ENCODE results near the gene KIFBP.
"Not testable (repeated sequence)": the region's sequence is repeated elsewhere in the genome, so short reads cannot be mapped to it uniquely, and the experiment has no call there.

Gene KIFBP, protein sequence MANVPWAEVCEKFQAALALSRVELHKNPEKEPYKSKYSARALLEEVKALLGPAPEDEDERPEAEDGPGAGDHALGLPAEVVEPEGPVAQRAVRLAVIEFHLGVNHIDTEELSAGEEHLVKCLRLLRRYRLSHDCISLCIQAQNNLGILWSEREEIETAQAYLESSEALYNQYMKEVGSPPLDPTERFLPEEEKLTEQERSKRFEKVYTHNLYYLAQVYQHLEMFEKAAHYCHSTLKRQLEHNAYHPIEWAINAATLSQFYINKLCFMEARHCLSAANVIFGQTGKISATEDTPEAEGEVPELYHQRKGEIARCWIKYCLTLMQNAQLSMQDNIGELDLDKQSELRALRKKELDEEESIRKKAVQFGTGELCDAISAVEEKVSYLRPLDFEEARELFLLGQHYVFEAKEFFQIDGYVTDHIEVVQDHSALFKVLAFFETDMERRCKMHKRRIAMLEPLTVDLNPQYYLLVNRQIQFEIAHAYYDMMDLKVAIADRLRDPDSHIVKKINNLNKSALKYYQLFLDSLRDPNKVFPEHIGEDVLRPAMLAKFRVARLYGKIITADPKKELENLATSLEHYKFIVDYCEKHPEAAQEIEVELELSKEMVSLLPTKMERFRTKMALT
- 11.8 to 15.2 reads per million in 2 donors for total RNA-seq

DNA sequence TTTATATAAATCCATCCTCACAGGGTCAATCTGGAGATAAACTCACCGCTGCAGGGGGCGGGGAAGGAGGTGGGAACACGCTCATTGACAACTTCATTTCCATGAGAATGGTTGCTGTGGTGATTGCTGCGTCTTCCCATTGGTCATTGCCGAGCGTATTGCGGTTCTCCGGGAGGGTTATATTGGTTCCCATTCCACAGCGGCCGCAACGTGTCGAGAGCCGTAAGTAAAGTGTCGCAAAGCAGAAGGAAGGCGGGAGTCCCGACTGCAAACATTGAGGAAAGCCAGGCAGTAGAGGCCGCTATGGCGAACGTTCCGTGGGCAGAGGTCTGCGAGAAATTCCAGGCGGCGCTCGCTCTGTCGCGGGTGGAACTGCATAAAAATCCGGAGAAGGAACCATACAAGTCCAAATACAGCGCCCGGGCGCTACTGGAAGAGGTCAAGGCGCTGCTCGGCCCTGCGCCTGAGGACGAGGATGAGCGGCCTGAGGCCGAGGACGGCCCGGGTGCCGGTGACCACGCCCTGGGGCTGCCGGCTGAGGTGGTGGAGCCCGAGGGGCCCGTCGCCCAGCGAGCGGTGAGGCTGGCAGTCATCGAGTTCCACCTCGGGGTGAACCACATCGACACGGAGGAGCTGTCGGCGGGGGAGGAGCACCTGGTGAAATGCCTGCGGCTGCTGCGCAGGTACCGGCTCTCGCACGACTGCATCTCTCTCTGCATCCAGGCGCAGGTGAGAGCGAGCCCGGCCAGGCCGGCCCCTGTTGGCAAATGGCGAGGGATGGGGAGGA is at the start of gene KIFBP:
KIFBP (plus strand) TSS at position 274 of the 787 bp plus-strand sequence; CDS start at position 304, 30 bp downstream.
- peak; percentile 47 to 94 (median 77) for DNase-seq

DNA sequence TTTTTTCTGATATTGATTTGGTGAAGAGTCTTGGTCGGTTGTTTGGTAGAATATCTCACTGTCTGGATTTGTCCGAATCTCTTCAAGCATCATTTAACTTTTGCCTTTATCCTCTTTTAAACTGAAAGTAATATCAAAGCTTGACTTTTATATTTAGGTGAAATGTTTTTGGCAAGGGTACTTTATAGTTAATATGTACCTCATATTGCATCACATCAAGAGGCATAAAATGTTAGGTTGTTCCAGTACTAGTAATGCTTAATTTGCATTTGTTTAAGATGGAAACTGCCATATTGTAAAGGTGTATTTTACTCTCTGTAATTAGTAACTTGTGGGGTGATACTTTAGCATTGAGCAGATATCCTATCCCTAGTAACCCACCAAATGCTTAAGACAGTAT is 49.7 kb upstream of the KIFBP start:
- no peak for DNase-seq

DNA sequence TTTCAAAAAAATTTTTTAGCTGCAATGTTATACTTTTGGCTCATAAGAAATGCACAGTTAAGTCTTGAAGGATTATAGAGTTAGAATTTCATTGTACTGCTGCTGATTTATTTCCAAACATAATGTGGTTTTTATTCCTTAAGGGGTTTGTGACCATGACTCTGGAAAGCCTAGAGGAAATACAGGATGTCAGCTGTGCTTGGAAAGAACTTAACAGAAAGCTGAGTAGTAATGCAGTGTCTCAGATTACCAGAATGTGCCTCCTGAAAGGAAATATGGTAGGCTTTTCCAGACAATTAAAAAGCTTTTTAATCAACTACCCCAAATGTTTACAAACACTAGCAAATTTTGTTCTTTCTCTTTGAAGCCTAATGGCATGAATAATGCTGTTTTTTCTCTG is 47.7 kb upstream of the KIFBP start:
- not testable (repeated sequence) for DNase-seq

DNA sequence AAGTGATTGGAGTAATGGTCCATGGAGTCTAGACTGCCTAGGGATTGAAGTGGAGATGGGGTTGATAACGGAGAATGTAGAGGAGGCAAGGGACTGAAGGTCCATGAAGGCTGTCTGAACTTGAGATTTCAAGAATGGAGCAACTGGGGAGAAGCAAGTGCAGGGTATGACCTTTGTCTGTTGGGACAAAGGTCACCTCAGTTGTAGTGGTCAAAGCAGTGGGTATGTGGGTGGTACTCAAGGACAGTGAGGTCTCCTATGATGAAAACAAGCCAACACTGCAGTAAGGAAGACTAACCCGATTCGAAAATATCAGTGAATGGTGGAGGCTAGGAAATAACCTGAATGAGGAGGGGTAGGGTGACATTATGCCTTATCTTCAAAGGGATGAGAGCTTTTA is 38.0 kb upstream of the KIFBP start:
- DNase-seq, result no peak

DNA sequence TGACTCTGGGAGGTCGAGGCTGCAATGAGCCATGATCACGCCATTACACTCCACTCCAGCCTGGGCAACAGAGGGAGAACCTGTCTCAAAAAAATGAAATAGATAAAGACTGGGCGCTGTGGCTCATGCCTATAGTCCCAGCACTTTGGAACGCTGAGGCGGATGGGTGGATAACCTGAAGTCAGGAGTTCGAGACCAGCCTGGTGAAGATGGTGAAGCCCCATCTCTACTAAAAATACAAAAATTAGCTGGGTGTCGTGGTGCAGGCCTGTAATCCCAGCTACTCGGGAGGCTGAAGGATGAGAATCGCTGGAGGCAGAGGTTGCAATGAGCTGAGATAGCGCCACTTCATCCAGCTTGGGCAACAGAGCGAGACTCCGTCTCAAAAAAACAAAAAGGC is 33.7 kb upstream of the KIFBP start:
- DNase-seq, result no peak

DNA sequence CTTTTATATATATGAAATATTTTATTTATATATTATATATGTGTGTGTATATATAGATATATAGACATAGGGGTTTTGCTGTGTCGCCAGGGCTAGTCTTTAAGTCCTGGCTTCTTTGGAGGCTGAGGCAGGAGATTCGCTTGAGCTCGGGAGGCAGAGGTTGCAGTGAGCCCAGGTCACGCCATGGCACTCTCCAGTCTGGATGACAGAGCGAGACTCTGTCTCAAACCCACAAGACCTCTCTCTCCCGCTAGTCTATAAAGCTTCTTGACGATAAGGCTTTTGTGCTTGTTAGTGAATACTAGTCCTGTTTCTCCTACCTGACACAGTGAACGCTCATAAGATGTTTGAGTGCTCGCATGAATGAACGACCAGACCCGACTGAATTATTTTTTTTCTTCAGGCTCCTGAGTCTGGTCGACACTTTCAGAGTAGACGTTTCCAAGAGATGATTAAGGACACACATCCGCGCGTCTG is 33.2 kb upstream of the KIFBP start:
- no peak for DNase-seq

DNA sequence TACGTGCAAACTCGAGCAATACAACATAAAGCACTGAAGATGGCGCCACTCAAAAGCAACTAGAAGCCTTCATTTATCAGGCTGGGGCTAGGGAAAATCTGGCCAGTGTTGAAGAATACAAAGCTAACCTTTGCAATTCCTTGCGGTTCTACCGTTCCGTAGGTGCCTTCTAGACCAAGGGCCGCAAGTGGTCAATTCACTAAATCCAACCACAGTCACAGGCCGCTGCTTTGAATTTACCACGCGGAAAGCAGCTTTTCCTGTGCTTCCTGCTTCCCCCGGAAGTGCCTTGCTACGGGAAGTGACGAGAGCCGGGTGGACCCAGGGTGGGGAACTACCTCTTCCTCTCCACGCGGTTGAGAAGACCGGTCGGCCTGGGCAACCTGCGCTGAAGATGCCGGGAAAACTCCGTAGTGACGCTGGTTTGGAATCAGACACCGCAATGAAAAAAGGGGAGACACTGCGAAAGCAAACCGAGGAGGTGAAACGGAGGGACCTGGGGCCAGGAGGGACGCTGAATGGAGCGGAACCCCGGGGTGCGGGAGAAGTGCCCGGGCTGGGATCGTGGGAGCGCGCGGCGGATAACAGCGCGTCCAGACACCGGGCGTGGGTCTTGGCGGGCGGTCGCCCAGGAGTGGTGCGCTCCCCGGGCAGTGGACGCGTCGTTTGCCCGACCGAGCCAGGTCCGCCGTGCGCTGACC is 32.6 kb upstream of the KIFBP start, which contains the start of gene DDX21:
DDX21 (plus strand) TSS at position 339 of the 701 bp plus-strand sequence; CDS start at position 395, 56 bp downstream.
- DNase-seq, result peak; percentile 65 to 96 (median 84)

DNA sequence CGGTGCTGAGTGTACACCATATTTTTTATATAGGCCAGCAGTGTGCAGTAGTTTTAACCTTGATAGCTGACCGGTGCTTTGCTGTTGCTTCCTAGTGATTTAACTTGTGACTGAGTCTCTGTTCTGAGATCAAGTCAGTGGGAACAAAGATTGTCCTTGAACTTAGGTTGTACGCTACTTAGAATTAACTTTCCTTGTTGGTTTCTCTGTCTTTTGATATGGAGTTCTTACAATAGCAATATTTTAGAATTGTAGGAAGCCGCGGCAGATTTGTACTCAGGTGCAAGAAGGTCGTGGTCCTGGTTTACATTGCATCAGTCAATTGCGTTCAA is 31.4 kb upstream of the KIFBP start:
- no peak for DNase-seq

DNA sequence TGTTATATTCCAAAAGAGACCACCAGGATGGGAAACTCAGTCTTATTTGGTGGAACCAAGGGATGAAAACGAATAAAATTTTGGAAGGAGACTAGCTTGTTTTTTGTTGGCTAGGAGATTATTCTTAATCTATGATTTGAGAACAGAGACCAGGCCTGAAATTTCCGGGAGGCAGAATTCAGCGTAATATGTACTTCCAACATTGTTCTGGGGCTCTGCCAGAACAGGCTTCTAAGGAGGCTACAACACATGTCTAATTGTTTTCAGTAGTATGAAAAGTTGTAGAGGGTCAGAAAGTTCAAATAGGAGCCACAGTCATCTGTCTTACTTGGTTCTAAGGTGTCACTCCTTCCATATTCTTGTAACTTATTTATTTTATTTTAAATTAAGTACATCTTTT is 30.9 kb upstream of the KIFBP start:
- DNase-seq, result no peak

DNA sequence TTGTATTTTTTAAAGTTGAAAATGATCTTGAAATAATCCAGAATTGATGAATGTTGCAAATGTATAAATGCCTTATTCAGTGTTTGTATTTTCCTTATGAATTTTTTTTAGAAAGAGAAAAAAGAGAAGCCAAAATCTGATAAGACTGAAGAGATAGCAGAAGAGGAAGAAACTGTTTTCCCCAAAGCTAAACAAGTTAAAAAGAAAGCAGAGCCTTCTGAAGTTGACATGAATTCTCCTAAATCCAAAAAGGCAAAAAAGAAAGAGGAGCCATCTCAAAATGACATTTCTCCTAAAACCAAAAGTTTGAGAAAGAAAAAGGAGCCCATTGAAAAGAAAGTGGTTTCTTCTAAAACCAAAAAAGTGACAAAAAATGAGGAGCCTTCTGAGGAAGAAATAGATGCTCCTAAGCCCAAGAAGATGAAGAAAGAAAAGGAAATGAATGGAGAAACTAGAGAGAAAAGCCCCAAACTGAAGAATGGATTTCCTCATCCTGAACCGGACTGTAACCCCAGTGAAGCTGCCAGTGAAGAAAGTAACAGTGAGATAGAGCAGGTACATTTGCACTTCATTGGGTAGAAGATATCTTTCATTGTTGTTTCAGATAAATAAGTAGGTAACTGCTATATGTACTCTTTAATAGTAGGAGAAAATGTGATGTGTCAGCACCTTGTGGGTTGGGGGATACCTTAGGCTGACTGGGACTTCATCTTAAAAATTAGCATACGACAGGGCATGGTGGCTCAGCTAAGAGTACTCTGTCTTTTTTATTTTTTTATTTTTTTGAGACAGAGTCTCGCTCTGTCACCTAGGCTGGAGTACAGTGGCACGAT is 28.7 kb upstream of the KIFBP start:
- no peak for DNase-seq

DNA sequence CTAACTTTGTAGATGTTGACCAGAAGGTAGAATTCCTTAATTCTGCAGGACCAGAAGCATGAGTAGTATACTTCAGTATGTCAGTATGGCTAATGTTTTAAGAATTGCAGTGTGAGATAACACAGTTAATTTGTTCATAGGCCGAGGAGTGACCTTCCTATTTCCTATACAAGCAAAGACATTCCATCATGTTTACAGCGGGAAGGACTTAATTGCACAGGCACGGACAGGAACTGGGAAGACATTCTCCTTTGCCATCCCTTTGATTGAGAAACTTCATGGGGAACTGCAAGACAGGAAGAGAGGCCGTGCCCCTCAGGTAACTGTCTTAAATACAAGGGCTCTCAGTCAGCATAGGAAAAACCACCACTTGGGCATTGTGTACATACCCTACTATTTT is 25.5 kb upstream of the KIFBP start:
- no peak for DNase-seq

DNA sequence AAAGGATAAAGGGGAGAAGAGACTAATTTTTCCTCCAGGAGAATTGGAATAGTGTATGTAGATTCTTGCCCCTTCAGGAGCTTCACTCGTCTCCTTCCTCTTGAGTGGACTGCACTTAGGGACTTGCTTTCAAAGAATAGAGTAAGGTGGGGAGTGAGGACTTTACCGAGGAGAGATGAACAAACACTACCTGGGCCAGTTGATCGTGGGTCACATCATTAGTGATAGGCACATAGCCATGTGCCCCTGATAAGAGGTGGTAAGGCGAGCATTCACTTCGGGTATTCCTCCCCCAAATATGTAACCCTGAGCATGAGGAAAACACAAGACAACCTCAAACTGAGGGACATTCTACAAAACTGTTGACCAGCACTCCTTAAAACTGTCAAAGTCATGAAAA is 14.6 kb upstream of the KIFBP start:
- DNase-seq, result no peak

DNA sequence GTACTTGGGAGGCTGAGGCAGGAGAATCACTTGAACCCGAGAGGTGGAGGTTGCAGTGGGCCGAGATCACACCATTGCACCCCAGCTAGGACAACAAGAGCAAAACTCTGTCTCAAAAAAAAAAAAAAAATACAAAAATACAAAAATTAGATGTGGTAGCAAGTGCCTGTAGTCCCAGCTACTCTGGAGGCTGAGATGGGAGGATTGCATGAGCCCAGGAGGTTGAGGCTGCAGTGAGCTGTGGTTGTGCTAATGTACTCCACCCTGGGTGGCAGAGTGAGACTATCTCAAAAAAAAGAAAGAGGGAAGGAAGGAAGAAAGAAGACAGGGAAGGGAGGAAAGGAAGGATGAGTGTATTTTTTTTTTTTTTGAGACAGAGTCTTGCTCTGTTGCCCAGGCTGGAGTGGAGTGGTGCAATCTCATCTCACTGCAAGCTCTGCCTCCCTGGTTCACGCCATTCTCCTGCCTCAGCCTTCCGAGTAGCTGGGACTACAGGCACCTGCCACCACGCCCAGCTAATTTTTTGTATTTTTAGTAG is 12.6 kb upstream of the KIFBP start:
- DNase-seq, result not testable (repeated sequence)

DNA sequence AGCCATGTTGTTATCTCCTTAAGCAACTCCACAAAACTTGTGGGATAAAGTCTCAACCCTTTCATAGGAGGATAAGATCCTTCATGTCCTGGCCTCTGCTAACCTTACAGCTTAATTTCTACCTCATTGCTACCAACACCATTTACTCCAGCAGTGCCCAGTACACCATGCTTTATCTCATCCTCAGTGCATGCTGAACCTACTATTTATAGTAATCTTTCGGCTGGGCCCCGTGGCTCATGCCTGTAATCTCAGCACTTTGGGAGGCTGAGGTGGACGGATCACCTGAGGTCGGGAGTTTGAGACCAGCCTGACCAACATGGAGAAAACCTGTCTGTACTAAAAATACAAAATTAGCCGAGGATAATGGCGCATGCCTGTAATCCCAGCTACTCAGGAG is 8.9 kb upstream of the KIFBP start:
- DNase-seq, result not testable (repeated sequence)

DNA sequence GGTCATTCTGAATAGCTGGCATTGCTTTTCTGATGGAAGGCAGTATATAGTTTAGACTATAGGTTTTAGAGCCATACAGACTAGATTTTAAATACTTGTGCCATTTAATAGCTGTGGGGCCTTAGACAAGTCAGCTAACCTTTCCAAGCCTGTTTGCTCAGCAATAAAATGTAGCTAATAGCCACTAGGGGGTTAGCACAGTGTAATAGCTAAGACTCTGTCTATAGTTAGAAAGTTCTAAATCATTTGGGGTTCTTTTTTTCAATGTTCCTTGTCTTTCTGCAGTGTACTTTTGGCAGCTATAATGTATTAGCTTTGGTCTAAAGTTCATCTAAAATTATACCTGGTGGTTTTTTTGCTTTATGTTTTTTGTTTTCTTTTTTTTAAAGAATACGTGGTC is 7.5 kb upstream of the KIFBP start:
- DNase-seq, result peak in 1 of 5 experiments; percentile 26

DNA sequence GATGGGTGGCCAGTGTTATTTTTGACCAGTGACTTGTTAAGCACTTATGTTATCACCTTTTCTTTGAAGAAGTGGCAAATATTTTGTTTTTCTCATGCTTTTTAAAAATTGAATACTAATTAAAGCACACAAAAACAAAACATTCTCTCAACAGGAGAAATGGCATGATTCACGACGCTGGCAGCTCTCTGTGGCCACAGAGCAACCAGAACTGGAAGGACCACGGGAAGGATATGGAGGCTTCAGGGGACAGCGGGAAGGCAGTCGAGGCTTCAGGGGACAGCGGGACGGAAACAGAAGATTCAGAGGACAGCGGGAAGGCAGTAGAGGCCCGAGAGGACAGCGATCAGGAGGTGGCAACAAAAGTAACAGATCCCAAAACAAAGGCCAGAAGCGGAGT is 6.2 kb upstream of the KIFBP start:
- DNase-seq, result no peak

DNA sequence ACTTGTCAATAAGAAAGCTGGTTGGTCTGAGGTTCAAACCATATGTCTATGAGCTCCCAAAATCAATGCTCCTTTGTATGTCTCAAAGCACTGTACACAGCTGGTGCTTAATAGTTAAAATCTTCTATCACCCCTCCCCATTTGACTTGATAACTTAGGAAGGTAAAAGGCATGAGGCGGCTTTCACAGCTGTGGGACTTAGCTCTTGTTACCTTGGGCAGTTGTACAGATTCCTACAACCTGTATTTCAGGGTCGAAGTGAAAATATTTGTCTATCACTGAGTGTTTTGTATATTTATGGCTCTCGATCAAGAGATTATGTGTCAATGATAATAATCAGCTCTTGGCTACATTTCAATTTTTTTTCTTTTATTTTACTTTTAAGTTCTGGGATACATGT is 992 bp upstream of the KIFBP start:
- DNase-seq, result no peak

DNA sequence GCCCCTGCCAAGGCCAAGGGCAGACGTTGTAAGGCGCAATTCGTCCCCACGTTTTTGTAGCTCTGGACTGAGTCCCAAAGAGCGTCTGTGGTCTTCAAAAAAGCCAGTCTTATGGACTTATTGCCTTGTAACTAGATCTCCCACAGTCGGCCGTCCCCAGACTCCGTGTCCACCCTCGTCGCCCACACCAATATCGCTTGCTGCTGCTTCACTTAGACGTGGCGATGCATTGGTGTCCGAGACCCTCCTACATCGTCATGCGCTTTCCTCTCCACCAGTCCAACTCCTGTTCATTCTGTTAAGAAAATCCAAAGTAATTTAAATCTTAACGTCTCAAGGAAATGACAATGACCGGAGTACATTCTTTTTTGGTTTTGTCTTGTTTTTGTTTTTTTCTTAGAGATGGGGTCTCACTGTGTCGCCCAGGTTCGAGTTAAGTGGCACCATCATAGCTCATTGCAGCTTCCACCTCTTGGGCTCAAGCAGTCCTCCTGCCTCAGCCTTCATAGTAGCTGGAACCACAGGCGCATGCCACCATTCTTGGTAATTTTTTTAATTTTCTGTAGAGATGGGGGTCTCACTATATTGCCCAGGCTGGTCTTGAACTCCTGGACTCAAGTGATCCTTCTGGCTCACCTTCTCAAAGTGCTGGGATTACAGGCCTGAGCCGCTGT is 851 bp downstream of the KIFBP start:
- DNase-seq, result no peak

DNA sequence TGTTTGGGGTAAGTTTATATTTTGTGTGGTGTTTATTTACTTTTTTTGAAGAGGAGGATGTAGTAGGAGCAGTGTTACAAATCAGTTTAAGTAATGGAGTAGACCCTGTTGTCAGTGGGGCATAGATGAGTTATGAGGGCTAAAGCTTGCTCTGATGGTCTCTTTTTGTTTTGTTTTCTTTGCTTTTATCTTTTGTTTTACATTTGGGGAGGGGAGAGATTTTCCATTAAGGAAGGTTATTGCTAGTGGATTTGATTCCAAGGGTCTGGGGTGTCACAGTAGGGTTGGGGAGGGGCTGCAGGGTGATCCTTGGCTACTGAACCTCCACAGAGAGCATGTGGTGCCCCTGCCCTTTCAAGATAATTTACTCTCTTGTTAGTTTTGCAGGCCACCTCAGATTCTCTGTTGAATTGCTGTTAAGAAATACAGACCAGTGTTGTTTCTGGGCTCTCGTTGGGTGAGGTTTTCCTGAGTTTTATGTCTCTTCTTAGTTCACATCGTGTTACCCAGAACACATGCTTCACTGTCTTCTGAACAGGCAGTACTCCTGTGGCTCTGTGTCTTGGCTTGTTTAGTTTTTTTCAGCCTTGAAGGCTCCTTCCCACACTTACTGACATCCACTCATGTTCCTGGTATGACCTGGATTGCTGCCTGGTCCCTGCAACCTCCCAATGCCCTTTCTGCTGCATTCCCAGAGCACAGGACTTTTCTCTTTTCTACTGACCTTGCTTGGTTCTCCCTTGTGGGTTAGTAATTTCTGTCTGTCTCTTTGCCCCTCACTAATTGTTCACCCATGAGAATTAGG is 4.2 kb downstream of the KIFBP start:
- DNase-seq, result no peak

DNA sequence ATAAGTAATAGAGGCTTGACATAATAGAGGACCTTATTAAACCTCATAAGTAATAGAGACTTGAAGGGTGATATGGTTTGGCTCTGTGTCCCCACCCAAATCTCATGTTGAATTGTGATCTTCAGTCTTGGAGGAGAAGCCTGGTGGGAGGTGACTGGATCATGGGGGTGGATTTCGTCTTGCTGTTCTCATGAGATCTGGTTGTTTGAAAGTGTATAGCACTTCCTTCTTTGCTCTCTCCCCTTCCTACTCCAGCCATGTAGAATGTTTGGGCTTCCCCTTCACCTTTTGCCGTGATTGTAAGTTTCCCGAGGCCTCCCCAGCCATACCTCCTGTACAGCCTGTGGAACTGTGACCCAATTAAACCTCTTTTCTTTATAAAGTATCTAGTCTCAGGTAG is 8.6 kb downstream of the KIFBP start:
- no peak for DNase-seq

All from T-helper 2 cell (primary cell).